GM12878 (cell line): ENCODE results near the gene GRK5. TPM values are rescaled to one million over a fixed set of nuclear protein-coding genes. Genes with fewer than 3 reads are reported as not detected.

ENCODE experiments used
- ATAC-seq: fragments of 200-7000 bp; cut with Tn5 transposase; 3 replicates; pipeline ENCODE4 v1.9.1; 2020; ENCODE audit warnings: mild to moderate bottlenecking, moderate library complexity
- BruUV-seq: library from RNA; stranded (reverse); fragments of 400-500 nt; replicated peaks from 2 replicates; lab custom pipeline; 2021; lab: Mats Ljungman, UMichigan
- CTCF ChIA-PET: fragments of 300-600 bp; sonication (Branson Sonifier 250); formaldehyde crosslinking; extraction: SDS; loops from one replicate; lab custom pipeline; 2021; ENCODE audit warnings: inconsistent platforms; lab: Yijun Ruan, JAX
- POLR2A ChIA-PET: fragments of 350-600 bp; formaldehyde crosslinking; extraction: SDS; loops from one replicate; lab custom pipeline; 2021; ENCODE audit warnings: inconsistent platforms; lab: Charles Lee
- RAD21 ChIA-PET: fragments of 300-600 bp; sonication (Branson Sonifier 250); formaldehyde crosslinking; loops from one replicate; lab custom pipeline; 2023; ENCODE audit warnings: antibody characterized with exemption; ENCODE audit not compliant: unreplicated experiment; lab: Charles Lee
- SMC1A ChIA-PET: fragments of 300-600 bp; sonication (Branson Sonifier 250); formaldehyde crosslinking; loops from one replicate; lab custom pipeline; 2023; ENCODE audit not compliant: unreplicated experiment, uncharacterized antibody; lab: Charles Lee
- DNase-seq: peaks from one replicate; pipeline ENCODE4 v3.0.0-alpha.2; 2011; ENCODE audit warnings: low read depth, low spot score
- FAIRE-seq: peaks from 3 replicates; lab custom pipeline; 2011; peaks lifted over from hg19 to GRCh38; lab: Jason Lieb, UNC
- H2AFZ ChIP-seq: 2 replicates; pipeline ENCODE4 v1.6.0; 2011; ENCODE audit warnings: low read depth, low read length, control low read depth; ENCODE audit not compliant: control insufficient read depth
- H3K27ac ChIP-seq: 2 replicates; pipeline ENCODE4 v1.5.1; 2011; ENCODE audit warnings: control low read depth; ENCODE audit not compliant: control insufficient read depth, insufficient read depth
- H3K27me3 ChIP-seq, 2 experiments: replicated peaks in 1 of 2; 2 replicates each; pipeline versions ENCODE4 v1.6.0 to v1.6.1; 2011; ENCODE audit warnings: low read length in 1 of 2; ENCODE audit not compliant: control insufficient read depth in 2 of 2, insufficient read depth in 2 of 2
- H3K36me3 ChIP-seq, 2 experiments: 2 replicates each; pipeline ENCODE4 v1.5.1; 2011; ENCODE audit warnings: low read length in 1 of 2; ENCODE audit not compliant: control insufficient read depth in 2 of 2, insufficient read depth in 2 of 2
- H3K4me1 ChIP-seq: 2 replicates; pipeline ENCODE4 v1.6.1; 2011; ENCODE audit warnings: mild to moderate bottlenecking, low read length, moderate library complexity, mixed read lengths; ENCODE audit not compliant: control insufficient read depth, insufficient read depth
- H3K4me2 ChIP-seq: 2 replicates; pipeline ENCODE4 v1.6.0; 2011; ENCODE audit warnings: control low read depth; ENCODE audit not compliant: control insufficient read depth, insufficient read depth
- H3K4me3 ChIP-seq: fragments of 200-600 bp; sonication (generic); 2 replicates; pipeline ENCODE4 v1.5.1; 2016
- H3K79me2 ChIP-seq: 2 replicates; pipeline ENCODE4 v1.6.0; 2011; ENCODE audit warnings: low read length; ENCODE audit not compliant: control insufficient read depth, insufficient read depth
- H3K9ac ChIP-seq: 2 replicates; pipeline ENCODE4 v1.8.0; 2011; ENCODE audit warnings: low read length, control low read depth, mixed read lengths; ENCODE audit not compliant: control insufficient read depth, insufficient read depth
- H3K9me3 ChIP-seq: replicated peaks from 3 replicates; pipeline ENCODE4 v1.5.1; 2011; ENCODE audit warnings: mild to moderate bottlenecking, low read length; ENCODE audit not compliant: control insufficient read depth, insufficient read depth
- H4K20me1 ChIP-seq: 2 replicates; pipeline ENCODE4 v1.6.0; 2011; ENCODE audit not compliant: control insufficient read depth, insufficient read depth
- BMI1 ChIP-seq: fragments of 450-650 bp; IDR thresholded peaks from 2 replicates; pipeline ENCODE4 v1.6.1; 2016; ENCODE audit warnings: mild to moderate bottlenecking, moderate library complexity, borderline replicate concordance
- CEBPZ ChIP-seq: fragments of 150-350 bp; IDR thresholded peaks from 2 replicates; pipeline ENCODE4 v1.6.1; 2016; ENCODE audit warnings: low read depth, low read length
- EED ChIP-seq: sonication (generic); IDR thresholded peaks from 2 replicates; pipeline ENCODE4 v1.6.1; 2016; ENCODE audit warnings: antibody characterized with exemption, low read depth
- GATAD2B ChIP-seq: fragments of 450-650 bp; conservative IDR thresholded peaks from 2 replicates; pipeline ENCODE4 v1.6.1; 2017; ENCODE audit warnings: low read depth, mild to moderate bottlenecking, moderate library complexity
- JUNB ChIP-seq: IDR thresholded peaks from 2 replicates; pipeline ENCODE4 v1.6.1; 2016; ENCODE audit warnings: antibody characterized with exemption, mild to moderate bottlenecking
- JUND ChIP-seq: IDR thresholded peaks from 2 replicates; pipeline ENCODE4 v1.6.1; 2012; ENCODE audit warnings: low read depth, mild to moderate bottlenecking, low read length, improper control_type of control experiment, moderate library complexity
- MEF2A ChIP-seq: IDR thresholded peaks from 2 replicates; pipeline ENCODE4 v1.6.1; 2011; ENCODE audit warnings: low read depth, mild to moderate bottlenecking, low read length, moderate library complexity; ENCODE audit not compliant: insufficient read depth
- POLR2A ChIP-seq: IDR thresholded peaks from 2 replicates; pipeline ENCODE4 v1.6.1; 2011; ENCODE audit warnings: low read depth, mild to moderate bottlenecking, low read length
- RFX5 ChIP-seq: IDR thresholded peaks from 2 replicates; pipeline ENCODE4 v1.6.1; 2011; ENCODE audit warnings: low read depth, low read length, improper control_type of control experiment
- SMAD1 ChIP-seq: fragments of 450-650 bp; IDR thresholded peaks from 2 replicates; pipeline ENCODE4 v1.6.1; 2018; ENCODE audit warnings: mild to moderate bottlenecking, low read depth; ENCODE audit not compliant: partially characterized antibody
- SREBF2 ChIP-seq: IDR thresholded peaks from 2 replicates; pipeline ENCODE4 v1.6.1; 2012; ENCODE audit warnings: mild to moderate bottlenecking, low read length
- TAF1 ChIP-seq: IDR thresholded peaks from 2 replicates; pipeline ENCODE4 v1.6.1; 2011; ENCODE audit warnings: mild to moderate bottlenecking, low read depth, low read length, borderline replicate concordance
- ZBED1 ChIP-seq: IDR thresholded peaks from 2 replicates; pipeline ENCODE4 v1.6.1; 2016; ENCODE audit warnings: borderline replicate concordance
- WGBS: methylation state at CpG from one replicate; pipeline ENCODE4 v1.1.6; 2016; ENCODE audit warnings: low lambda C conversion rate; ENCODE audit not compliant: insufficient replicate concordance, insufficient coverage; ENCODE audit errors: missing lambda C conversion rate; 5-methylcytosine and 5-hydroxymethylcytosine counted together
- in situ Hi-C: fragments of 300-500 bp; cut with MboI; formaldehyde crosslinking; loops from 9 replicates; pipeline ENCODE4 v1.14.3; 2018; ENCODE audit warnings: mixed read lengths
- intact Hi-C: fragments of 100-400 bp; cut with micrococcal nuclease; formaldehyde crosslinking; loops from one replicate; pipeline ENCODE4 v1.14.2; 2022; ENCODE audit not compliant: unreplicated experiment
- polyA plus RNA-seq, 11 experiments: library from polyadenylated mRNA; depleted of rRNA in 4 of 11; unstranded in 6 of 11; stranded (reverse) in 5 of 11; fragments of >200 nt; fragmentation: Nextera tagmentation in 4 of 11; fragmentation: Illumina TruSeq in 1 of 11; extraction: Ambion mirVana in 4 of 11; extraction: Trizol in 1 of 11; gene quantifications; 1 replicate in 1 of 11; 2 replicates in 10 of 11; pipeline versions ENCODE4 v1.2.1 to v1.2.3, GENCODE V29; 2011 to 2016; ENCODE audit warnings: inconsistent platforms in 2 of 11, missing spikeins in 2 of 11, low read depth in 1 of 11
- total RNA-seq, 4 experiments: library from RNA; depleted of rRNA in 3 of 4; stranded (reverse); fragments of >200 nt in 3 of 4; fragmentation: Illumina TruSeq in 1 of 4; extraction: Trizol in 1 of 4; gene quantifications; 2 replicates each; pipeline versions ENCODE4 v1.2.1 to v1.2.3, GENCODE V29; 2013 to 2021
- TF ChIP-seq, protein P1 (sequence below): IDR thresholded peaks from 2 replicates; pipeline ENCODE4 v1.6.1; 2012; ENCODE audit warnings: low read depth, low read length, improper control_type of control experiment
- TF ChIP-seq, protein P2 (sequence below): fragments of 450-650 bp; IDR thresholded peaks from 2 replicates; pipeline ENCODE4 v1.6.1; 2017; ENCODE audit warnings: borderline replicate concordance

Gene GRK5
- total and polyA plus RNA-seq, 10 of the 15 experiments (the other 5 are each of a cell fraction or from before 2014, with no cell fraction given) = 0.11 to 22.1 (median 10.0) TPM

DNA sequence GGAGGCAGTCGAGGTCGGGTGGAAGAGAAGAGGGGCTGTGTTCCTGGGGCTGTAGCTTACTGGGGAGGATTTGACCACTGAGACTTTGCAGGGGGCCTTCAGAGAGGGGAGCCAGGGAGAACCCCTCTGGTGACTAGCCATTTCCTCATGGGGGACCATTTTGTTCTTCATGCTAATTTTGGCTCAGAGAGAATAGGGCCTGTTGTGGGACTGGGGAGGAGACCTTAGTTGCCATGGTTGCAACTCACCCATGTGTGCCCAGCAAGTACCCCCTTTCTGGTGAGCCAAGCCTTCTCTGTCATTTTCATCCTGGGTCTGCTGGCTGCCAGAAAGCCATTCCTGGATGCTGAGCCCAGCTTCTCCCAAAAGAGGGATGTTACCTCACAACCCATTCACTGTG, 120.9 kb downstream of the GRK5 start:
- CTCF ChIA-PET = no interaction called here
- no TSS peak for BruUV-seq
- POLR2A ChIA-PET = interaction anchor here (0.9 kb wide), 1 partner anchor 117 kb away, joined by 3 read pairs; no protein-coding TSS in a partner anchor
- Histone ChIP-seq H3K27ac (no peak overlapping the region), H3K79me2 (no peaks in the 10 kb centered on the region), H2AFZ (no peak overlapping the region), H3K4me2 (no peak overlapping the region), H3K9ac (no peak overlapping the region), H3K27me3 (no peaks in the 10 kb centered on the region), H3K9me3 (no peaks in the 10 kb centered on the region), H3K4me1 (no peaks in the 10 kb centered on the region), H4K20me1 (peaks cover 3% of the 10 kb centered on the region; the same call in 1 of the 2 replicates), H3K36me3 (peaks cover 10 to 17% of the 10 kb centered on the region in 2 experiments; a peak in 3 of 4 replicates), H3K4me3 (no peak overlapping the region)
- SMC1A ChIA-PET = no interaction called here
- WGBS = 92% methylated on average over 2 of the region's 2 CpGs
- TF ChIP-seq POLR2A = no peak
- no peak for TF ChIP-seq SREBF2
- TF ChIP-seq MEF2A = no peak
- no peak for TF ChIP-seq TAF1
- no peak for TF ChIP-seq JUNB
- no peak for TF ChIP-seq EED
- TF ChIP-seq, protein P1, sequence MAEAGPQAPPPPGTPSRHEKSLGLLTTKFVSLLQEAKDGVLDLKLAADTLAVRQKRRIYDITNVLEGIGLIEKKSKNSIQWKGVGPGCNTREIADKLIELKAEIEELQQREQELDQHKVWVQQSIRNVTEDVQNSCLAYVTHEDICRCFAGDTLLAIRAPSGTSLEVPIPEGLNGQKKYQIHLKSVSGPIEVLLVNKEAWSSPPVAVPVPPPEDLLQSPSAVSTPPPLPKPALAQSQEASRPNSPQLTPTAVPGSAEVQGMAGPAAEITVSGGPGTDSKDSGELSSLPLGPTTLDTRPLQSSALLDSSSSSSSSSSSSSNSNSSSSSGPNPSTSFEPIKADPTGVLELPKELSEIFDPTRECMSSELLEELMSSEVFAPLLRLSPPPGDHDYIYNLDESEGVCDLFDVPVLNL = no peak
- no peak for TF ChIP-seq SMAD1
- no peak for TF ChIP-seq ZBED1
- no peak for DNase-seq
- no peak for ATAC-seq
- intact Hi-C loops (no loop called here), in situ Hi-C loops (no loop called here)
- RAD21 ChIA-PET = no interaction called here
- no peak for FAIRE-seq

- intact Hi-C loops = no loop called here
- in situ Hi-C loops = no loop called here
- H3K4me1 ChIP-seq = no peaks in the 10 kb centered on the region
- DNase-seq = no peak
- no peaks in the 10 kb centered on the region for H3K9me3 ChIP-seq
- H3K79me2 ChIP-seq = no peaks in the 10 kb centered on the region
- ChIA-PET POLR2A (no interaction called here), SMC1A (no interaction called here), CTCF (no interaction called here), RAD21 (no interaction called here)
- peaks cover 10 to 20% of the 10 kb centered on the region in 2 experiments; a peak in 3 of 4 replicates for H3K36me3 ChIP-seq
- no peaks in the 10 kb centered on the region for H3K27me3 ChIP-seq
- no peak overlapping the region for H2AFZ ChIP-seq
- WGBS = 94% methylated on average over 5 of the region's 5 CpGs
- H3K4me3 ChIP-seq = no peak overlapping the region
- peaks cover 3% of the 10 kb centered on the region; the same call in 1 of the 2 replicates for H4K20me1 ChIP-seq
- H3K9ac ChIP-seq = no peak overlapping the region
- no peak overlapping the region for H3K27ac ChIP-seq
- FAIRE-seq = no peak
- H3K4me2 ChIP-seq = no peak overlapping the region
- ATAC-seq = no peak
- no TSS peak for BruUV-seq
- TF ChIP-seq TAF1 (no peak), CEBPZ (no peak), GATAD2B (no peak), JUND (no peak), RFX5 (no peak), BMI1 (no peak)
- TF ChIP-seq, protein P2, sequence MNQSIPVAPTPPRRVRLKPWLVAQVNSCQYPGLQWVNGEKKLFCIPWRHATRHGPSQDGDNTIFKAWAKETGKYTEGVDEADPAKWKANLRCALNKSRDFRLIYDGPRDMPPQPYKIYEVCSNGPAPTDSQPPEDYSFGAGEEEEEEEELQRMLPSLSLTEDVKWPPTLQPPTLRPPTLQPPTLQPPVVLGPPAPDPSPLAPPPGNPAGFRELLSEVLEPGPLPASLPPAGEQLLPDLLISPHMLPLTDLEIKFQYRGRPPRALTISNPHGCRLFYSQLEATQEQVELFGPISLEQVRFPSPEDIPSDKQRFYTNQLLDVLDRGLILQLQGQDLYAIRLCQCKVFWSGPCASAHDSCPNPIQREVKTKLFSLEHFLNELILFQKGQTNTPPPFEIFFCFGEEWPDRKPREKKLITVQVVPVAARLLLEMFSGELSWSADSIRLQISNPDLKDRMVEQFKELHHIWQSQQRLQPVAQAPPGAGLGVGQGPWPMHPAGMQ = no peak
Observed at GRCh38 chr10:119330342-119330741, 123.0 kb downstream of the GRK5 start.
